A673 (cell line): Measurements from ENCODE around the gene CHD1L.

Source experiments
- CTCF ChIP-seq: fragments of 300-800, 200-600 bp; sonication (generic); conservative IDR thresholded peaks from 2 replicates; pipeline ENCODE4 v1.5.1; 2017; ENCODE audit warnings: low read depth, mild to moderate bottlenecking, antibody characterized with exemption, low read length, moderate library complexity, mixed read lengths
- EZH2 ChIP-seq: fragments of 200-600 bp; sonication (generic); IDR thresholded peaks from 2 replicates; pipeline ENCODE4 v1.6.1; 2017; ENCODE audit warnings: borderline replicate concordance, low read depth, mild to moderate bottlenecking, mixed read lengths, antibody characterized with exemption, low read length; ENCODE audit not compliant: poor library complexity, severe bottlenecking

- no peak for TF ChIP-seq CTCF
- TF ChIP-seq EZH2, result no peak
Measured at GRCh38 chr1:147218606-147219005, 23.9 kb upstream of the CHD1L start.
